Frontal cortex (tissue), 1 donor: ENCODE data around the gene SEMA3E. TPM values are rescaled to one million over a fixed set of nuclear protein-coding genes. Genes with fewer than 3 reads are reported as not detected.

Experiments
- small RNA-seq: library from RNA; depleted of rRNA; stranded (forward); fragments of <200 nt; gene quantifications from one replicate; pipeline ENCODE3, GENCODE V24; 2014
- total RNA-seq: library from RNA; depleted of rRNA; stranded (reverse); fragments of >200 nt; gene quantifications from one replicate; pipeline ENCODE4 v1.2.3, GENCODE V29; 2014

SEMA3E gene
- total RNA-seq, 1 donor from 2014 or later, result 28.1 TPM

Small RNA genes lying within 50 kb of the gene (small RNA-seq; reads per million reads assigned to genes)
- not detected for gene AC079987.1
